H54 (cell line): ENCODE data around the gene FOXO4.
"Not testable (repeated sequence)": the region's sequence is repeated elsewhere in the genome, so short reads cannot be mapped to it uniquely, and the experiment has no call there.

Experiments
- DNase-seq: peaks from one replicate; pipeline ENCODE4 v3.0.0; 2011; ENCODE audit warnings: low spot score, mixed read lengths; ENCODE audit not compliant: insufficient read length
- FAIRE-seq: peaks from 3 replicates; lab custom pipeline; 2011; peaks lifted over from hg19 to GRCh38; lab: Jason Lieb, UNC
- POLR2A ChIP-seq: IDR thresholded peaks from 2 replicates; pipeline ENCODE4 v1.6.1; 2011; ENCODE audit warnings: low read depth, mild to moderate bottlenecking, low read length

The FOXO4 gene, protein sequence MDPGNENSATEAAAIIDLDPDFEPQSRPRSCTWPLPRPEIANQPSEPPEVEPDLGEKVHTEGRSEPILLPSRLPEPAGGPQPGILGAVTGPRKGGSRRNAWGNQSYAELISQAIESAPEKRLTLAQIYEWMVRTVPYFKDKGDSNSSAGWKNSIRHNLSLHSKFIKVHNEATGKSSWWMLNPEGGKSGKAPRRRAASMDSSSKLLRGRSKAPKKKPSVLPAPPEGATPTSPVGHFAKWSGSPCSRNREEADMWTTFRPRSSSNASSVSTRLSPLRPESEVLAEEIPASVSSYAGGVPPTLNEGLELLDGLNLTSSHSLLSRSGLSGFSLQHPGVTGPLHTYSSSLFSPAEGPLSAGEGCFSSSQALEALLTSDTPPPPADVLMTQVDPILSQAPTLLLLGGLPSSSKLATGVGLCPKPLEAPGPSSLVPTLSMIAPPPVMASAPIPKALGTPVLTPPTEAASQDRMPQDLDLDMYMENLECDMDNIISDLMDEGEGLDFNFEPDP

DNA sequence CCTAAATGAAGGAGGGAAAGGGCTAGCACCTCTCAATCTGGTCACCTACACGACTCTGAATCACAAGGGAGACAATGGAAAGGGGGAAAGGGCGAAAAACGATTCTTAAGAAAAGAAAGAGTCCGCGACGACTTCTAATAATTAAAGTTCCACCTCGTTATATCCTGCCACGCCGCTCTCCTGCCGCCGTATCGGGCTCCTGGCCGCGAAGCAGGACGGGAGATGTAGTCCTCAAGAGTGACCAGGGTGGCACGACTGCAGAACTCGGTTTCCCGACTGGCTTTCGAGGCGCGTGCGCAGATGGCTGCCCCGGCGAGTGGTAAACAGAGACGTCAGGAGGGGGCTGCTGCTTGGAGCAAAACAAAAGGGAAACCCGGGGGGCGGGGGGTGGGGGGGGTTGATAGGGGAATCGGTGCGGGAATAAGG lies at the start of gene FOXO4:
FOXO4 (plus strand) TSS at position 297 of the 426 bp plus-strand sequence. CDS start 678 bp downstream, outside the sequence.
- DNase-seq (peak; percentile 82), FAIRE-seq (peak; percentile 75)
- 0 out of 2 replicates have a peak, but pooled peaks have one; percentile 18 for TF ChIP-seq POLR2A

DNA sequence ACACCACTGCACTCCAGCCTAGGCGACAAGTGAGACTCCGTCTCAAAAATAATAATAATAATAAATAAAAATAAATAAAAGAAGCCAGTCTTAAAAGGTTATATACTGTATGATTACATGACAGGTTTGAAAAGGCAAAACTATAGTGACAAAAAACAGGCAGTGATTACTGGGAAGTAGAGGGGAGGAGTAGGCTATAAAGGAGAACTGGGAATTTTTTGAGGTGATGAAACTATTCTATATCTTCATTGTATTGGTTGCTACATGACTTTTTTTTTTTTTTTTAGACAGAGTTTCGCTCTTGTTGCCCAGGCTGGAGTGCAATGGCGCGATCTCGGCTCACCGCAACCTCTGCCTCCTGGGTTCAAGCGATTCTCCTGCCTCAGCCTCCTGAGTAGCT lies 47.8 kb upstream of the FOXO4 start:
- not testable (repeated sequence) for DNase-seq, FAIRE-seq

DNA sequence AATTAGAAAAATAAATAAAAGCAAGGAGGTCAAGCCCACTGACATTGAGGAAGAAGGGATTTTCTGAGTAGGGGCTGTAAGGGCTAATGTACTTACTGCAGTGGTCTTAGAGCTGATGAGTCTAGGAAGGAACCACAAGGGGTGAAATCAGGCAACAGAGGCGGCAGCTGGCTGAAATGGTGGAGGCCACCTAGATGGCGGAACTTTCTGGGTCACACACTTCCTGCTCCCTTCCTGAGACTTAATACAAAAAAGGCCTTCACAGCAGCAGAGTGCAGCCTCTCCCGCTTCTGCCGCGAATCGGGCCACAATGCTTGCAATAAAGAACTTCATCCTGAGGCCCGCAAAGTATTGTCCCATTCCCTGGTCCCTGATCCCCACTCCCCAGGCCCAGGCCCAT lies 42.9 kb upstream of the FOXO4 start:
- no peak for TF ChIP-seq POLR2A
- FAIRE-seq = no peak

DNA sequence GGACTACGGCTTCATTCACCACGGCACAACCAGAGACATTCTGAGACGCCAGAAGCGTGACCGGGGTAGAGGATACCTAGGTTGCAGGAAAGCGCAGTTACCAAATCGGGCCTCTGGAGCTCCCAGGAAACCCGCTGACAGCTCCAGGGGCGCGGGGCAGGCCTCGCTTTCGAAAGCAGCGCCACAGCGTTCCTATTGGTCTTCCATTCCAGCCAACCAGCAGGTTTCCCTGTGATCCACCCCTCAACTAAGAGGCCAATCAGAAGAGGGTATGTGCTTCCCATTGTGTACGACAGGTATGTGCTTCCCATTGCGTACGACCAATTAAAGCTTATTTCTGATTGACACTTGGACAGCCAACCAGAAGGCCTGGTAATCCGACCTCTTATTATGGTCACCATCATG lies 42.4 kb upstream of the FOXO4 start:
- DNase-seq (no peak), FAIRE-seq (no peak)
- no peak for TF ChIP-seq POLR2A

More for the DNA sequence above, 42.9 kb upstream of the FOXO4 start:
- DNase-seq = no peak

DNA sequence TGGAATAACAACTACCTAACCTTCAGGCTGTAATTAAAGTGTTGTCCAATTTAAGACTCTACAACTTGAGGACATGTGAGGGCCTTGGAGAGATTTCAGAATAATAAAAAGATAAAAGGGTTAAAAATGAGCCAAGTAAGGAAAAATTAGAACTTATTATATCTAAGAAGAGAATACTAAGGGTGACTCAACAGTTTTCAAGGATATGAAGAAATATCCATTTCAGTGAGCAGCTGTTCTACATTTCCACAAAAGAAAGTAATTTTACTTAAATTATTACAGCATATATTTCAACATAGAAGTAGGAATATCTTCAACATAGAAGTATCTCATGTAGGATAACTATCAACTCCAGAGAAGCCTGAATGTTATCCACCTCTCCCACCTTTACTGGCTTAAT lies 38.8 kb upstream of the FOXO4 start:
- TF ChIP-seq POLR2A = no peak
- DNase-seq = no peak
- no peak for FAIRE-seq

DNA sequence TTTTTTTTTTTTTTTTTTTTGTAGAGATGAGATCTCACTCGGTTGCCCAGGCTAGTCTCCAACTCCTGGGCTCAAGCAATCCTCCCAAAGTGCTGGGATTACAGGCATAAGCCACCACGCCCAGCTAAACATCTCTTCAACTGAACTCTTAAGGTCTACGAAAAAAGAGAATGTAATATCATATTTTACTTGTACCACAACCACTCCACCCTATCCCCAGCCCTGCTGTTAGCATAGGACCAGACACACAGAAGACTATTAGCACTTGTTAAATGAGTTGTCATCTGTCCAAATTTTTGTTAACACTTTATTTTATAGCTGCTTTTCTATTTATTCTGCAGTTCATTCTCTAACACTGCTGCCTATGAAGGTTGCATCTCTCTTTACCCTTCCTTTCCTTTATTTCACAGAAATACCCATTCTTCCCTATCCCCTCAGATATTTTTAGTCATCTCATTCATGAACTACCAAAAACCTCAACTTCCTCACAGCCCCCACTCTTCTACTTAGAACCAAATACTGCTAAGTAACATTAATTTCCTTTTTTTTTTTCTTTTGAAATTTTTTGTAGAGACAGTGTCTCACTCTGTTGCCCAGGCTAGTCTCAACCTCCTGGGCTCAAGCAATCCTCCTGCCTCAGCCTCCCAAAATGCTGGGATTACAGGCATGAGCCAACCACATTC lies 37.7 kb upstream of the FOXO4 start:
- no peak for TF ChIP-seq POLR2A
- FAIRE-seq (no peak), DNase-seq (no peak)

DNA sequence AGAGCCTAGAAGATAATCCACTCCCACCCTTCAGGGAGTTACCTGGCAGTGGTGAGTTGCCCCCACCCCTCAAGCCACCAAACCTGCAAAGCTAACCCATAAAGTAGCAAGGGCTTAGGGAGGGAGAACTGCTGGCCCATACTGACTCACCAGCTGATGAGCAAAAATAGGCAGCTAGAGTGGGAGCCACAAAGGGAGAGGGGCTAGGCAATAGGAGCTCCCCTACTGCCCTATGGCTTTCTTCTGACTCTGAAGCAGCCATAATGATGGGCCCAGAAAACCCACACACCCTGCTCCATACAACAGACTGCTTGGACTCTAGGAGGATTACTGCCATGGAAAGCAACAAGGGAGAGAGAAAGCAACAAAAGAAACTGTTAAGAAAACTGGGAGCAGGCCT lies 35.5 kb upstream of the FOXO4 start:
- DNase-seq = no peak
- no peak for TF ChIP-seq POLR2A
- FAIRE-seq = no peak

DNA sequence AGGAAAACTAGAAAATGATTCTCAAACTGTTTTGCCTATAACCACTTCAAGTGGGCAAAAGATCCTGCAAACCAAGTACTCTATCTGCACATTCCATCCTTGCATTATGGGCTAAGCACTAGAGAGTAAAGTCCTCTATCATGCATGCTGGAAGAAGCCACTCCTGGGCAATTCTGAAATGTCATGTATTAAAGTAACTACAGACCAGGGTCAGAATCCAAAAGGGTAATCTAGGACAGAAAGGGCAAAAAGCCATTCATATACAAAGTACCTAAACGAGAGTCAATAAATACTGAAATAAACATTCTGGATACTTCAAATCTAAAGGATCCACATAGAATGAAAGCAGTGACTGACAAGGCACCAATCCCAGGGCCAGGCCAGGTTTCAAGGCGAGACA lies 28.6 kb upstream of the FOXO4 start:
- no peak for TF ChIP-seq POLR2A
- FAIRE-seq = no peak
- DNase-seq = no peak

DNA sequence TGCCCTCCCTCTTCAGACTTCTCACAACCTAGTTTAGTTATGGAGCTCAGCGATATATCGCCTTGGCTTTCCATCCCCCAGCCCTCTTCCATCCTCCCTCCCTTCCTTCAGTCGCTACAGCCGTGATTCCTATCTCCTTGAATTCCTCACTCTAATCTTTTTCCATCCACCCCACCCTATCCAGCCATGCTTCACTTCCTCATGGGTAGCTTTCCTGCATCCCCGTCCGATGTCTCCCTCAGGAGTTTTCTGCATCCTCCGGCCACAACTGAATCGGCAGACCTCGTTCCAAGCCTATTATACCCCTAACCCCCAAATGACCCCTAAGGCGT lies 28.0 kb upstream of the FOXO4 start:
- no peak for FAIRE-seq
- DNase-seq = no peak
- no peak for TF ChIP-seq POLR2A

DNA sequence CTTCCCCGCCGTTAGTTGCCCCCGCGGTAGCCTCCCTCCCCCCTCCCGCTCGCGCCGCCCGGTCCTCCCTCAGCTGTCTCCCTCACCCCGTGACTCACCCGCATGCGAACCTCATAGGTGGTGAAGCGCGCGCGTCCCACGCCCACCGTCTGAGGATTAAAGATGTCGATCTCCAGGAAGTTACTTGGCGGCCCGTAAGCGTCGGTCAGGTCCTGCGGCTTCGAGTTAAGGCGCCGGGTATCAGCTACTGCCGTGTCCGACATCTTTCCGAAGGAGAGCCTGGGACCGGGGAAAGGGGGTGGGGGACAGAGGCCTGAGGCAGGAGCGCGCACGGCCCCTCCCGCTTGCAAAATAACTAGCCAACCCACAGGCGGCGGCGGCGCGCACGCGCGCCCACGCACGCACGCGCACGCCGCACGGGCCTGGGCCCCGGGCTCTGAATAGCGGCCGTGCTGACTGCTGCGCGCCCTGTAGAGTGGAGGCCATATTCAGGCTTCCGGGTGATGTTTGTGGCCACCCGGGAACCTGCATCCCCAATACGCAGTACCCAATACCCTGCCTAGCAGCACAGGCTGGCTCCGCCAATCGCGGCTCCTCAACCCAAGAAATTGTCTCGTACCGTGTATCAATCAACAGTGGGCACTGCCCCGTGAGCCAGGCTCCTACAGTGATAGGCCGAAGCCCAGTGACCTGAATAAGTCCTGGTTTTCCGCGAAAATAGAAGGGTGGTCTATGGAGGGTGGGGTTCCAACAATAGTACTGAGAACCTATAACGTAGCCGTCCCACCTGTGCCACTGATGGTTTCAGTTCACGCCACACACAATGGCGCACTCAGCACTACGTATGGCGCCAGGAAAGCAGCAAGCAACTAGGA lies 27.4 kb upstream of the FOXO4 start, which contains the start of gene SNX12:
SNX12 (minus strand) TSS at position 291 of the 875 bp plus-strand sequence; CDS start at position 263, 28 bp downstream.
- TF ChIP-seq POLR2A = peak; percentile 56; the same call in 1 of the 2 replicates
- DNase-seq (peak; percentile 76), FAIRE-seq (peak; percentile 95)

DNA sequence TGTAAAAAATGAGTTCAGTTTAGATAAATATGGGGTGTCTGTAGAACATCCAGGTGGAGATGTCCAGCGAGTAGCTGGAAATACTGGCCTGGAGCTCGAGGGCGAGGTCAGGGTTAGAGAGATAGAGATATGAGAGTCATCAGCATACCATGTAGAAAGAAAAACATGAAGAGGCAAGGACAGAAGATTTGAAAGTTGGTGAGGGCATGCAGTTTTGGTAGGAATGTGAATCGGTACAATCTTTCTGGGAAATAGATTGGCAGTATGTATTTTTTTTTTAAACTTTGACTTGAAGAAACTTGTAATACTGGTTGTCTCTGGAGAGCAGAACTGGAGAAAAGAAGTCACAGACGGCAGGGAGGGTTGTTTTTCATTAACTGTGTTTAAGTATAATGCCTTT lies 25.1 kb upstream of the FOXO4 start:
- FAIRE-seq (no peak), DNase-seq (no peak)
- TF ChIP-seq POLR2A = no peak

DNA sequence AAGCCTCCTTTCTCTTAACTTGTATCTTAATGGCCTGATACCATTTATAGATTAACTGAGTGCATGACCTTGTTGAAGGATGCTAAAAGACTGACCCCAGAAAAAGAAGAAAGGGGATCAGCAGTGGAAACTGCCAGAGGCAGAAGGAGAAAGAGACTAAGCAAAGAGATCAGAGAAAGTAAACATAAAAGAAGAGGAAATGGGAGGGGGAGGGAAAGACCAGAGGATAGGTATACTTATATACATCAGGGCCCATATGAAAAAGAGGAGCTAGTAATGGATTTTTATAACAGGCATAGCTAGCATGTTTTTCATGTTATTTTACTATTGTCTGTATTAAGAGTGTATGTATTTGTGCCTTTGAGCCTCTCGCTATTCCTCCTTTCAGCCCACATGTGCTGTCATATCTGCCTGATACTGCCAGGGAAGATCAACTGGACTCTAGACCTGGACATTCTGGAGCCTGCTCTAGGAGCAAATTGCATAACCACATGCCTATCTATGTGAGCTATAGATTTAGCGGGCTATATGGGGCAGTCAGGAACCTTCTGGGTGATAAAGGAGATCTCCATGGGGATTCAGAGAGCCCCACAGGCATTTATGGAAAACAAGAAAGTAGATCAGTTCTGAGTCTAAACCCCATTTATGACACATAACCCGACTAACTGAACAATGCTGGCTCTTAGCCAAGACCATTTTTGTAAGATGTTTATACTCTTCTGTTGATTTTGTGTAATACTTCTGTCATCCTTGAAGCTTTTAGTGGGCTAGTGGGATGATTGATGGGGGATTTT lies 14.1 kb upstream of the FOXO4 start:
- FAIRE-seq = no peak
- TF ChIP-seq POLR2A = no peak
- no peak for DNase-seq
